Brain microvascular endothelial cell (primary cell): Measurements from ENCODE around the gene MACROD2.

ENCODE experiments used
- DNase-seq: peaks from one replicate; pipeline ENCODE4 v3.0.0-alpha.2; 2020
- H3K27ac ChIP-seq: fragments of 250-450 bp; sonication (Bioruptor Pico); 2 replicates; pipeline ENCODE4 v1.5.1; 2020; ENCODE audit warnings: mild to moderate bottlenecking, moderate library complexity
- H3K27me3 ChIP-seq: fragments of 250-450 bp; sonication (Bioruptor Pico); replicated peaks from 2 replicates; pipeline ENCODE4 v1.5.1; 2020; ENCODE audit warnings: mild to moderate bottlenecking
- H3K36me3 ChIP-seq: fragments of 250-450 bp; sonication (Bioruptor Pico); replicated peaks from 2 replicates; pipeline ENCODE4 v1.5.1; 2020; ENCODE audit warnings: mild to moderate bottlenecking
- H3K4me3 ChIP-seq: 2 replicates; pipeline ENCODE4 v1.5.1; 2011; ENCODE audit warnings: low read depth, mild to moderate bottlenecking, control low read depth, low read length, moderate library complexity
- in situ Hi-C: cut with HindIII; loops from 2 replicates; pipeline ENCODE4 v1.10.0; 2017; ENCODE audit warnings: low sequenced_read_pairs, low pct_ligation_motif_present
- TF ChIP-seq, protein P1 (sequence below): IDR thresholded peaks from 2 replicates; pipeline ENCODE4 v1.5.1; 2011; ENCODE audit warnings: low read depth, mild to moderate bottlenecking, moderate library complexity, low read length, control low read depth, inconsistent platforms; ENCODE audit errors: missing control alignments

Gene MACROD2

DNA sequence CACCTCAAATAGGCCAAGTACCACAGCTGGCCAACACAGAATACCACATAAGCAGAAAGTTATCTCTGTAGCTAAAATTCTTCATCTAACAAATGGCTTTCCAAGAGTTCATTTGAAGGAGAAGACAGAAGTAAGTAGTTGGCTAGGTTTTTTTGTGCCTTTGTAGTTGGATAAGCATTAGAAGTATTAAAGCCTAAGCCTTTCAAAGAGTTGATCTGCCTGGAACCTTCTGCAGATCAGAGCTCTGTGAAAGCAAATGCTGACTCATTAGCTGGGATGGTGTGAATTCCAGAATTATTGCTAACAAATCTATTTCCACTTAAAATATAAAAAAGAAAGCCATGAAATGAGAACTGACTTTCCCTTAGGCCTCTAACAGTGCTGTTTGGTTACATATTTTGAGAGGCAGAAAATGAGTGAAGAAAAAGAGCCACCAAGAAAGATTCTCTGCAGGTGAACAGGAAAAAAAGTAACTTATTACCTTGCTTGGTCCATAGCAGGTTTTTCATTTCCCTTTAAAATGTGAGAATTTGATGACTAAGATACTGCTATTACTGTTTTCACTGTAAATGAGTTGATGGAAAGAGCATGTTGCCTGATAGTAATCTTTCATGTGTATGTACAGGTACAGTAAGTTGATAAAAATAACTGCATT, 1105.3 kb downstream of the MACROD2 start:
- TF ChIP-seq, protein P1, sequence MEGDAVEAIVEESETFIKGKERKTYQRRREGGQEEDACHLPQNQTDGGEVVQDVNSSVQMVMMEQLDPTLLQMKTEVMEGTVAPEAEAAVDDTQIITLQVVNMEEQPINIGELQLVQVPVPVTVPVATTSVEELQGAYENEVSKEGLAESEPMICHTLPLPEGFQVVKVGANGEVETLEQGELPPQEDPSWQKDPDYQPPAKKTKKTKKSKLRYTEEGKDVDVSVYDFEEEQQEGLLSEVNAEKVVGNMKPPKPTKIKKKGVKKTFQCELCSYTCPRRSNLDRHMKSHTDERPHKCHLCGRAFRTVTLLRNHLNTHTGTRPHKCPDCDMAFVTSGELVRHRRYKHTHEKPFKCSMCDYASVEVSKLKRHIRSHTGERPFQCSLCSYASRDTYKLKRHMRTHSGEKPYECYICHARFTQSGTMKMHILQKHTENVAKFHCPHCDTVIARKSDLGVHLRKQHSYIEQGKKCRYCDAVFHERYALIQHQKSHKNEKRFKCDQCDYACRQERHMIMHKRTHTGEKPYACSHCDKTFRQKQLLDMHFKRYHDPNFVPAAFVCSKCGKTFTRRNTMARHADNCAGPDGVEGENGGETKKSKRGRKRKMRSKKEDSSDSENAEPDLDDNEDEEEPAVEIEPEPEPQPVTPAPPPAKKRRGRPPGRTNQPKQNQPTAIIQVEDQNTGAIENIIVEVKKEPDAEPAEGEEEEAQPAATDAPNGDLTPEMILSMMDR = no peak

DNA sequence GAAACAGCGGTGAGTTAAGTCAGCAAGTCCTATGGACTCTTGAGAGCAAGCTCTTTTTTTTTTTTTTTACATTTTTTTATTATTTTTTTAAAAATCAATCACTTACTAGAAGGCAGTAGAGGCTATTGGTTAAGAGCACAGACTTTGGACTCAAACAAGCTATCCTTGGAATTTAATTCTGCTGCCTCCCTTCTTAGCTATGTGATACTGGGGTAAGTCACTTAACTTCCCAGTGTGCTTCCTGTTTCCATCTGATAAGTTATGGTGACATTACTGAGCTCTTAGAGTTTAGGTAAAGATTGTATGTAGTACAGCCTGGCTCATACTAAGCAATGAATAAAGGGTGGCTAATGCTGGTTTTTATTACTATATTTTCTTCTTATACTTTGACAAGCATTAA, 1112.6 kb downstream of the MACROD2 start:
- H3K27me3 ChIP-seq = no peaks in the 10 kb centered on the region
- no peaks in the 10 kb centered on the region for H3K36me3 ChIP-seq
- TF ChIP-seq, protein P1 = no peak
- H3K4me3 ChIP-seq = no peak overlapping the region
- no peak overlapping the region for H3K27ac ChIP-seq
- in situ Hi-C loops = no loop called here
- no peak for DNase-seq

More for the DNA sequence above, 1105.3 kb downstream of the MACROD2 start:
- DNase-seq = peak; percentile 58
- in situ Hi-C loops = no loop called here
- Histone ChIP-seq H3K27ac (no peak overlapping the region), H3K27me3 (no peaks in the 10 kb centered on the region), H3K4me3 (no peak overlapping the region), H3K36me3 (no peaks in the 10 kb centered on the region)

DNA sequence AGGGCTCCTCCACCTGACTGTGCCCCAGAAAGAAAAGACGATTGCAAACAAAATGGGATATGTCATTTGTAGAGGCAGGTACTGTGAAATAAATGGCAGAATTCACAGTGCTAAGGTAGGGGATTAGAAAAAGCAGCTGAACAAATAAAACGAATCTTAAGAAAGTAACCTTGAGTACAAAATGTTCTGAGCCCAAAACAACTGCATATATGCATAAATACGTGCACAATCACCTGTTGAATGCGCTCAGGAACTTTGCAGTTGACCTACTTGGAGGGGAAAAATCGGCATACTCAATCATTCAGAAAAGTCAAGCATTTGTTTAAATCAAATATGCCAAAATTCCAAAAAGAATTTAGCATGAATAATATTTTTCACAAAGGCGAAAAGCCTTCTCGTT, 1114.2 kb downstream of the MACROD2 start:
- TF ChIP-seq, protein P1 = no peak
- H3K36me3 ChIP-seq = no peaks in the 10 kb centered on the region
- H3K27ac ChIP-seq = no peak overlapping the region
- no peak overlapping the region for H3K4me3 ChIP-seq
- H3K27me3 ChIP-seq = no peaks in the 10 kb centered on the region
- DNase-seq = no peak
- in situ Hi-C loops = no loop called here

DNA sequence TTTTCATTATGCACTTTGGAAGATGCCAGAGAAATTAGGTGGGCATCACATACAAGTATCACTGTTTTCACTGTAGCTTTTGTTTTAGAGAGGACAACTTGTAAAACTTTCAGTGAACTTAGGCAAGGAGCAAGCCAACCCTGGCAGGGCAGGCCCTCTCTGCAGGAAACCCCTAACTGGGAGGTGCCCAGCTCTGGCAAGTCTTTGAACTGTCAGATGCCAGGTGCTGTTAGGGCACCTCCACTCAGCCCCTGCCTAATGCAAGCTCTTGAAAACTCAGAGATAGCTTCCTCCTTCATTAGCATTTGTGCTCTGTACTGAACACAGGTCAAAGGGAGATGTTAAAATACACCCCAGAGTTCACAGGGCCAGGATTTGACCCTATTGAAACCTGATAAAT, 1116.3 kb downstream of the MACROD2 start:
- no peak for DNase-seq
- in situ Hi-C loops = no loop called here
- no peaks in the 10 kb centered on the region for H3K36me3 ChIP-seq
- no peaks in the 10 kb centered on the region for H3K27me3 ChIP-seq
- no peak overlapping the region for H3K27ac ChIP-seq
- TF ChIP-seq, protein P1 = no peak
- H3K4me3 ChIP-seq = no peak overlapping the region

DNA sequence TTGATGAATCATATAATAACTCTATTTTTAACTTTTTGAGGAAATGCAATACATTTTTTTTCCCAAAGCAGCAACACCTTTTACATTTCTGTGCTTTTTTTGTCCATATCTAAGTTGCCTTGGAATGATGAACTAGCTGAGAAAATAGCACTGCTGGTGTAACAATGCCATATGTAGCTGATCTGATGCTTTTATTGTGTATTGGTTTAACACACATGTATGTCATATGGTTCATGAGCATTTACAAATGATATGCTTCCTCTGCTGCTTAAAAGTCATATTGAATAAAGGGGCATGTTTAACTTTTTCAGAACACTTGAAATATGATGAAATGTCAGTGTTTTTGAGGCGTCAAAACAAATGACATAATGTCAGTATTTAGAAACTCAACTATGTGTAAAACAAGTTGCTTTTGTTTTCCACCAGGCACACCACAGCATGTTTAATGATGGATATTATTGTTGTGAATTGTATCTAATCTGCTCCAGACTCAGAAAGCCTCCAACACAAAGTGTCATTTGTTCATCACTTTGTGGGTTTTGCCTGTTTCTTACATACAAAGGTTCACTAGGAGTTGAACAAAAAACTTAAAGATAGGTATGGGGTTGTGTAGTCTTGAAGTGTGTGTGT, 1117.9 kb downstream of the MACROD2 start:
- TF ChIP-seq, protein P1 = no peak
- no peaks in the 10 kb centered on the region for H3K27me3 ChIP-seq
- in situ Hi-C loops = no loop called here
- DNase-seq = no peak
- no peak overlapping the region for H3K4me3 ChIP-seq
- no peak overlapping the region for H3K27ac ChIP-seq
- no peaks in the 10 kb centered on the region for H3K36me3 ChIP-seq
